Measurements from ENCODE around the gene LHFPL3.

LHFPL3 gene

DNA sequence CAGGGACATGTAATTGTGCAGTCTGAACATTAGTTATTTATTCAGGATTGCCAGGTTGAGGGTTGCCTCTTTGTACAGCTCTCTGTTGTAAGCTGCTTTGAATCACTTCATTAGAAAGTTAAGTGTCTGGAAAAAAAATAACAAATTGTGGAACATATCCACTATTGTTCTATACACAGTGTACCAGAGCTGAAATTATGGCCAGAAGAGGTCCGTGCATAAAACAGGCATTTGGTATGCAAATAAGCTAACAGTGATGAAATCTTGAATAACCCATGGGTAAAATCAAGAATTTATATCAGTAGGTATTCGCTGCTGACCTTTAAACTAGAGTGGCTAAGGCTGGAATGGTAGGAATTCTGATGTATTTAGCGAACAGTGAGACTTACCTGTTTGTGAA, 152.1 kb downstream of the LHFPL3 start:
- Histone ChIP-seq H3K9me3 (replicated peaks; ENCODE audit: insufficient read depth, low read length) (no peaks in the 10 kb centered on the region), H3K36me3 (replicated peaks; ENCODE audit: insufficient read depth, low read length) (no peaks in the 10 kb centered on the region), H3F3A (ENCODE audit: insufficient read depth, low read length) (no peaks in the 10 kb centered on the region), H3K4me1 (ENCODE audit: low read length) (peaks cover 4% of the 10 kb centered on the region; the same call in 1 of the 2 replicates), H3K9ac (ENCODE audit: low read length) (no peak overlapping the region), H3K4me2 (ENCODE audit: low read depth, low read length) (no peak overlapping the region), H3K4me3 (ENCODE audit: low read length) (no peak overlapping the region), H3K9me2 (replicated peaks; ENCODE audit: insufficient read depth, low read length) (no peaks in the 10 kb centered on the region), H2AFZ (ENCODE audit: low read length) (no peak overlapping the region), H3K27ac (ENCODE audit: low read length) (no peak overlapping the region), H4K20me1 (ENCODE audit: insufficient read depth, low read length) (no peaks in the 10 kb centered on the region), H3K79me2 (ENCODE audit: low read length) (no peaks in the 10 kb centered on the region), H3K27me3 (replicated peaks; ENCODE audit: insufficient read depth, low read length) (no peaks in the 10 kb centered on the region)
- DNase-seq = no peak
- TF ChIP-seq, protein P1, sequence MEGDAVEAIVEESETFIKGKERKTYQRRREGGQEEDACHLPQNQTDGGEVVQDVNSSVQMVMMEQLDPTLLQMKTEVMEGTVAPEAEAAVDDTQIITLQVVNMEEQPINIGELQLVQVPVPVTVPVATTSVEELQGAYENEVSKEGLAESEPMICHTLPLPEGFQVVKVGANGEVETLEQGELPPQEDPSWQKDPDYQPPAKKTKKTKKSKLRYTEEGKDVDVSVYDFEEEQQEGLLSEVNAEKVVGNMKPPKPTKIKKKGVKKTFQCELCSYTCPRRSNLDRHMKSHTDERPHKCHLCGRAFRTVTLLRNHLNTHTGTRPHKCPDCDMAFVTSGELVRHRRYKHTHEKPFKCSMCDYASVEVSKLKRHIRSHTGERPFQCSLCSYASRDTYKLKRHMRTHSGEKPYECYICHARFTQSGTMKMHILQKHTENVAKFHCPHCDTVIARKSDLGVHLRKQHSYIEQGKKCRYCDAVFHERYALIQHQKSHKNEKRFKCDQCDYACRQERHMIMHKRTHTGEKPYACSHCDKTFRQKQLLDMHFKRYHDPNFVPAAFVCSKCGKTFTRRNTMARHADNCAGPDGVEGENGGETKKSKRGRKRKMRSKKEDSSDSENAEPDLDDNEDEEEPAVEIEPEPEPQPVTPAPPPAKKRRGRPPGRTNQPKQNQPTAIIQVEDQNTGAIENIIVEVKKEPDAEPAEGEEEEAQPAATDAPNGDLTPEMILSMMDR (IDR thresholded peaks at IDR 0.05; ENCODE audit: low read length) = no peak

DNA sequence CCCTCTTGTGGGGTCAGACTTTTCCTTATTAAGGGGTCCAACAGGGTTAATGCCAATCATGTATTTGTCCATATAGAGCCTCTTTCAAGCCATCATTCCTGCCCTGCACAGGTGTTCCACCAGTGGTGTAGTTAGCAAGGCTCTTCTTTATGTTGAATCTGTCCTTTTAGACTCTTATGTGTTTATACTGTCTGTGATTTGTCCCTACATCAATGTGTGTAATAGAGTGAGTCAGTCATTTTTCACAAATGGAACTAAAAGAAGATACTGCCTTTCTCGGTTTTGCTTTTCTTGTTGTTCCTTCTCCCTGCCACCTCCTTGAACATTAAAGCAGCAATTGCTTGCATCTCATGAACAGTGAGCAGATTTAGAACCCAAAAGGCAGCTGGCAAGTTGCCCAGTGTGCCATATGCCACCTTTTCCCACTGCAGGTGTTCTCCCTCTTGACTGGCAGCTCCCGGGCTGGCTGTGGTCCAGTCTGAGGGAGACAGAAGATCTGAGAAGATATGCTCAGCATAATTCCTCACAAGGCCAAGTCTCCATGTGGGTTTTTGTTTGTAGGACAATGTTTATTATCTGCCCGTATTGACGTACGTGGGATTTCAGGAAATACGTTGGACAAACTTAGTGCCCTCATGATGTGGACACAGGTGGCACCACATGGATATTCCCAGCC, 154.1 kb downstream of the LHFPL3 start:
- Histone ChIP-seq H3F3A (ENCODE audit: insufficient read depth, low read length) (no peaks in the 10 kb centered on the region), H3K9ac (ENCODE audit: low read length) (no peak overlapping the region), H3K27ac (ENCODE audit: low read length) (no peak overlapping the region; the same call in 1 of the 2 replicates), H3K9me3 (replicated peaks; ENCODE audit: insufficient read depth, low read length) (no peaks in the 10 kb centered on the region), H3K4me1 (ENCODE audit: low read length) (peaks cover 4% of the 10 kb centered on the region; the same call in 1 of the 2 replicates), H3K4me2 (ENCODE audit: low read depth, low read length) (no peak overlapping the region), H3K4me3 (ENCODE audit: low read length) (no peak overlapping the region), H2AFZ (ENCODE audit: low read length) (no peak overlapping the region), H3K36me3 (replicated peaks; ENCODE audit: insufficient read depth, low read length) (no peaks in the 10 kb centered on the region), H3K79me2 (ENCODE audit: low read length) (no peaks in the 10 kb centered on the region), H3K9me2 (replicated peaks; ENCODE audit: insufficient read depth, low read length) (no peaks in the 10 kb centered on the region), H3K27me3 (replicated peaks; ENCODE audit: insufficient read depth, low read length) (no peaks in the 10 kb centered on the region), H4K20me1 (ENCODE audit: insufficient read depth, low read length) (no peaks in the 10 kb centered on the region)
- peak; percentile 16 for DNase-seq
- TF ChIP-seq, protein P1 (IDR thresholded peaks at IDR 0.05; ENCODE audit: low read length) = no peak
- TF ChIP-seq EZH2 (optimal IDR thresholded peaks at IDR 0.05; ENCODE audit: low read depth, low read length) = no peak
- TF ChIP-seq EZH2phosphoT487 (IDR thresholded peaks at IDR 0.05; ENCODE audit: low read length) = no peak

DNA sequence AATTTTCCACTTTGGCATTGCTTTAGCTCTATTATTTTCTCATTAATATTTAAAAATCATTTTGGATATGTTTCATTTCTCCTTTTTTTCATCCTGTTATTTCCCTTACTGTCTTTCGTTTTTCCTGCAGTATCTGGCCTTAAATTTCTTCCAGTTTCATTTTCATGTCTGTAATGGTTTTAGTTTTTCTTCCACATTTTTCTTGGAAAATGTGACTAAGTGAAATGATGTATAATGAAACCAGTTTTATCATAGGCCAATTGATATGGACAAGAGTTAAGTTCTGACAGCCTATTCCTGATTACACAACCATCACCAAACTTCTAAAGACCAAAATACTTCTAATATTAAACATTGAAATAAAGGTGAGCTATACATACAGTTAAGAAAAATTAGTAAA, 158.5 kb downstream of the LHFPL3 start:
- no peak for TF ChIP-seq EZH2 (optimal IDR thresholded peaks at IDR 0.05; ENCODE audit: low read depth, low read length)
- TF ChIP-seq EZH2phosphoT487 (IDR thresholded peaks at IDR 0.05; ENCODE audit: low read length) = no peak
- TF ChIP-seq, protein P1 (IDR thresholded peaks at IDR 0.05; ENCODE audit: low read length) = no peak
- Histone ChIP-seq H3K4me2 (ENCODE audit: low read depth, low read length) (no peak overlapping the region), H3K9me3 (replicated peaks; ENCODE audit: insufficient read depth, low read length) (no peaks in the 10 kb centered on the region), H3K4me3 (ENCODE audit: low read length) (no peak overlapping the region), H4K20me1 (ENCODE audit: insufficient read depth, low read length) (no peaks in the 10 kb centered on the region), H3F3A (ENCODE audit: insufficient read depth, low read length) (no peaks in the 10 kb centered on the region), H3K27ac (ENCODE audit: low read length) (no peak overlapping the region), H2AFZ (ENCODE audit: low read length) (no peak overlapping the region), H3K27me3 (replicated peaks; ENCODE audit: insufficient read depth, low read length) (no peaks in the 10 kb centered on the region), H3K9ac (ENCODE audit: low read length) (no peak overlapping the region), H3K36me3 (replicated peaks; ENCODE audit: insufficient read depth, low read length) (no peaks in the 10 kb centered on the region), H3K4me1 (ENCODE audit: low read length) (peaks cover 4% of the 10 kb centered on the region; the same call in 1 of the 2 replicates), H3K79me2 (ENCODE audit: low read length) (no peaks in the 10 kb centered on the region), H3K9me2 (replicated peaks; ENCODE audit: insufficient read depth, low read length) (no peaks in the 10 kb centered on the region)
- no peak for DNase-seq
